IPS-11a (cell line): ENCODE measurements around the gene WWC1.
"Not testable (repeated sequence)": the region's sequence is repeated elsewhere in the genome, so short reads cannot be mapped to it uniquely, and the experiment has no call there.

ENCODE experiments used
- H3K4me3 ChIP-seq: one replicate; pipeline ENCODE4 v1.5.1; 2013; ENCODE audit warnings: low read depth, low read length, control low read depth

Gene WWC1

GRCh38 chr5:168307022-168307421 lies 15.6 kb downstream of the WWC1 start:
- no peak overlapping the region for H3K4me3 ChIP-seq

- no peak overlapping the region for H3K4me3 ChIP-seq
Measured at GRCh38 chr5:168307925-168308584, 16.6 kb downstream of the WWC1 start.

GRCh38 chr5:168308976-168309598 lies 17.6 kb downstream of the WWC1 start:
- H3K4me3 ChIP-seq = no peak overlapping the region

GRCh38 chr5:168310541-168310940 lies 19.1 kb downstream of the WWC1 start:
- not testable (repeated sequence) for H3K4me3 ChIP-seq

- H3K4me3 ChIP-seq = no peak overlapping the region
Measured at GRCh38 chr5:168311061-168311566, 19.7 kb downstream of the WWC1 start.

GRCh38 chr5:168312606-168313295 lies 21.3 kb downstream of the WWC1 start:
- H3K4me3 ChIP-seq = no peak overlapping the region

GRCh38 chr5:168313596-168314204 lies 22.3 kb downstream of the WWC1 start:
- H3K4me3 ChIP-seq = no peak overlapping the region

GRCh38 chr5:168314735-168315411 lies 23.4 kb downstream of the WWC1 start:
- H3K4me3 ChIP-seq = no peak overlapping the region

- no peak overlapping the region for H3K4me3 ChIP-seq
Measured at GRCh38 chr5:168315416-168316138, 24.1 kb downstream of the WWC1 start.

- H3K4me3 ChIP-seq = no peak overlapping the region
Measured at GRCh38 chr5:168316139-168316578, 24.7 kb downstream of the WWC1 start.

- H3K4me3 ChIP-seq = no peak overlapping the region
Measured at GRCh38 chr5:168317096-168317520, 25.7 kb downstream of the WWC1 start.

- H3K4me3 ChIP-seq = no peak overlapping the region
Measured at GRCh38 chr5:168317521-168318147, 26.2 kb downstream of the WWC1 start.

- H3K4me3 ChIP-seq = no peak overlapping the region
Measured at GRCh38 chr5:168318240-168318639, 26.8 kb downstream of the WWC1 start.

- H3K4me3 ChIP-seq = no peak overlapping the region
Measured at GRCh38 chr5:168319774-168320173, 28.3 kb downstream of the WWC1 start.

- H3K4me3 ChIP-seq = no peak overlapping the region
Measured at GRCh38 chr5:168320805-168321204, 29.4 kb downstream of the WWC1 start.

GRCh38 chr5:168324859-168325630 lies 33.6 kb downstream of the WWC1 start:
- no peak overlapping the region for H3K4me3 ChIP-seq

- no peak overlapping the region for H3K4me3 ChIP-seq
Measured at GRCh38 chr5:168327019-168327421, 35.6 kb downstream of the WWC1 start.

GRCh38 chr5:168327451-168327850 lies 36.0 kb downstream of the WWC1 start:
- H3K4me3 ChIP-seq = no peak overlapping the region

- H3K4me3 ChIP-seq = no peak overlapping the region
Measured at GRCh38 chr5:168327994-168328393, 36.5 kb downstream of the WWC1 start.
